NCI-H128 (cell line): ENCODE results near the gene EIF2S1.
"Not testable (repeated sequence)": the region's sequence is repeated elsewhere in the genome, so short reads cannot be mapped to it uniquely, and the experiment has no call there.

Source experiments
- DNase-seq: peaks from one replicate; lab custom pipeline; 2025; ENCODE audit not compliant: unreplicated experiment; lab: John Stamatoyannopoulos, UW

The EIF2S1 gene

DNA sequence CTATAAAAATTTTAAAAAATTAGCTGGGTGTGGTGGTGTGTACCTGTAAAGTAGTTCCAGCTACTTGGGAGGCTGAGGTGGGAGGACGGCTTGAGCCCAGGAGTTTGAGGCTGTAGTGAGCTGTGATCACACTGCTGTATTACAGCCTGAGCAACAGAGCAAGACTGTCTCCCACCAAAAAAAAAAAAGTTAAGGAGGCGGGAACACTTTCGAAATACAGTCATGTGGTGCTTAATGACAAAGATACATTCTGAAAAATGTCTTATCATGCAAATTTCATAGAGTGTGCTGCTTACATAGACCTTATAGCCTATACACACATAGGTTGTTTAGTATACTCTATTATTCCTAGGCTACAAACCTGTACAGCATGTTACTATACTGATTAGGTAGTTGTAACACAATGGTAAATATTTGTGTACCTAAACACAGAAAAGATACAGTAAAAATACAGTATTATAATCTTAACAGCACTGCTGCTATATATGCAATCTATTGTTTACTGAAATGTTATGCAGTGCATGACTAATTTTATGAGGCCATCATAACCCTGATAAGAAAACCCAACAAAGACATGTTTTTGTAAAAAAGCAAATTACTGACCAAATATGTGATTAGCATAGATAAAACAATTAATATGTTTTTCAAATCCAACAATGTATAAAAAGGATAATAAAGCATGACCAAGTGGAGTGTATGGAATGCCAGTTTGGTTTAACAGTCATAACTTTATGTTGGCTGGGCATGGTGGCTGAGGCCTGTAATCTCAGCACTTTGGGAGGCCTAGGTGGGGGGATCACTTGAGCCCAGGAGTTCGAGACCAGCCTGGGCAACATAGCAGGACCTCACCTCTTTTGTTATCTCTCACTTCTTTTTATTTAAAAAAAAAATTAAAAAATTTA lies 11.4 kb downstream of the EIF2S1 start:
- no peak for DNase-seq

GRCh38 chr14:67372833-67373232 lies 12.7 kb downstream of the EIF2S1 start:
- DNase-seq: no peak

- DNase-seq: no peak
Observed at GRCh38 chr14:67373347-67373746, 13.2 kb downstream of the EIF2S1 start.

DNA sequence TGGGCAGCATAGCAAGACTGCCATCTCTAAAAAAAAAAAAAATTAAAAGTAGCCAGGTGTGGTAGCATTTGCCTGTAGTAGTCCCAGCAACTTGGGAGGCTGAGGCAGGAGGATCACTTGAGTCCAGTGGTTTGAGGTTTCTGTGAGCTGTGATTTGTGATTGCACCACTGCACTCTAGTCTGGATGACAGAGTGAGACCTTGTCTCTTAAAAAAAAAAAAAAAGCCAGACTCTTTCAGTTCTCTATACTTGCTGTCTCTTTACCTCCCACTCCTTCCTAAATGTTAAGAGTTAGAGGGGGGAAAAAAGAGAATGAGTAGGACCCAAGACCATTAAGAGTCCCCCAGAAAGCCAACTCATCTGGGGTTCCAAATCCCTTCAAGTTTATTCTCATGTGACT lies 17.8 kb downstream of the EIF2S1 start:
- no peak for DNase-seq

GRCh38 chr14:67385120-67385519 lies 25.0 kb downstream of the EIF2S1 start:
- DNase-seq: no peak

DNA sequence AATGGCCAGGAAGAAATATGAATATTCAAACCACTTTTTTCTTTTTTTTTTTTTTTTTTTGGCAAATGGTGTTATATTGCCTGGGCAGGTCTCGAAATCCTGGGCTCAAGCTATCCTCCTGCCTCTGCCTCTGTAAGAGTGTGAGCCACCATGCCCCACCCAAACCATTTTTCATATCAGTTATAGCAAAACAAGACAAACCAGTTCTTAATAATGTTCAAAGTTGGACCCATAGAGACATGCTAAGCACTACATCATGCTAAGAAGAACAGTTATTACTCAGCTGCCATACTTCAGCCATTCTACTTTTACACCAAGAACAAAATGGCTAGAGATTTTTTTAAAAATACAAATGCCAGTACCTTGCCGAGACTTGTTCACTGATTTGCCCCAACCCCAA lies 25.5 kb downstream of the EIF2S1 start:
- no peak for DNase-seq

DNA sequence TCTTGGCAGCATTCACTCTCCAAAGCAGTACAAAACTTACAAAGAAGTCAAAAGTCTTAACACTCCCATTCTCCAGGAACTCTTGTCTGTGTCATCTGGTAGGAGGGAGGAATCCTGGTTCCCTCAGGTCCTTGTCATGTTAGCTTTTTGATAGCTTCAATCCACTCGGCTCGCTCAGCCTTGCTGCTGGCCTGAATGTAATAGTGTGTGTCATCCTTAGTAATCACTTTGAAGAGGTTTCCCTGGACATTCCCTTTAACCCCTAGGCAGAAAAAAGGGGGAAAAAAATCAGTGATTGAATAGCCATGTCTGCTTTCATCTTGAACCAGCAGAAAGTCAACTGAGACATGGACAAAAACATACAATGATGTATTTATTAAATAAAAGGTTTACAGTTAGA lies 27.1 kb downstream of the EIF2S1 start:
- DNase-seq: no peak

GRCh38 chr14:67389275-67389674 lies 29.1 kb downstream of the EIF2S1 start:
- DNase-seq: no peak

DNA sequence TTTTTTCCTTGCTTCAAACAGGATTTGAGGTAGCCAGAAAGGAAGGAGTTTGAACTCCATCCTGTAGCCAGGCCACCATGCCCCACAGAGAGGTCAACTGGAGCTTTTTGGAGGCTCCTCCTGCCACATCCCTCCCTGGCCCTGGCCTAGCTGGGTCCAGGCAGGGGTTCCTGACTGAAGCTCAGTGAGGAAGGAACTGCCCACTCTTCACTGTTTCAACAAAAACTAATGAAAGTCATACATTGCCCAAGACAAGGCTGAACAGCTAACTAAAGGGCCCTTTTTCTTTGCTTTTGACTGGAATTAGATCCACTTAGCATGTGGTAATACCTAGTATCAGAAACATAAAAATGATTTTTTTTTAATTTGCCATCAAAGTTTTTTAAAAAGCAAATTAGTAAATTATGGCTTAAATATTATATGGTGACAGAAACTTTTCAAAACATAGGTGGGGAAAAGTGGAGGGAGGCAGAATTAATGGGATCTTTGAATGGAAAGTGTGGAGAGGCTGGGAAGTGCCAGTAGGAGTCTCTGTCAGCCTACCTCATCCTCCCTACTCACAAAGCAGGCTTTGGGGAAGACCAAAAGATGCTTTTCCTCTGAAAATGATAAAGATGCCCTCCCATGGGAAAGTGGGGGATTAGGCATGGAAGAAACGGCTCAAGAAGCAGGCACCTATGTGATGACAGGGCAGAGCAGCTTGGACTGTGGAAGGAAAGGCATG lies 29.8 kb downstream of the EIF2S1 start:
- DNase-seq: no peak

- DNase-seq: no peak
Observed at GRCh38 chr14:67391268-67391667, 31.1 kb downstream of the EIF2S1 start.

DNA sequence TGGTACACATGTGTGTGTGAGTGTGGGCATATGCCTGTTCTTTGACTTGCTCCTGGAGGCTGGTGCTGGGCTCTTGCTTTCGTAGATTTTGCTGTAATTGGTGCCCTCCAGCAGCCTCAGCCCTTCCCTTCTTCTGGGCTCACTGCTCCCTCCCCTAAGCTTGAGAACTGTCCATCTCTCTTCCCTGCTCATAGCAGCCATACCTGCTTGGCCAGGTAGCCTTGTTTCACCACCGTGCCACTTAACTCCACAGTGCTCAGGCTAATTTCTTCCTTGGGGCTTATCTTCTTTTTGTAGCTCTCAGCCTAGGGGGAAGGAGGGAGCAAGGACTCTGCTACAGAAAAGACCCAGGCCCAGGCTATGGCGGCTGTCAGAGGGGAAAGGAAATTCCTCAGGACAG lies 32.0 kb downstream of the EIF2S1 start:
- DNase-seq: no peak

- DNase-seq: no peak
Observed at GRCh38 chr14:67392800-67393199, 32.7 kb downstream of the EIF2S1 start.

DNA sequence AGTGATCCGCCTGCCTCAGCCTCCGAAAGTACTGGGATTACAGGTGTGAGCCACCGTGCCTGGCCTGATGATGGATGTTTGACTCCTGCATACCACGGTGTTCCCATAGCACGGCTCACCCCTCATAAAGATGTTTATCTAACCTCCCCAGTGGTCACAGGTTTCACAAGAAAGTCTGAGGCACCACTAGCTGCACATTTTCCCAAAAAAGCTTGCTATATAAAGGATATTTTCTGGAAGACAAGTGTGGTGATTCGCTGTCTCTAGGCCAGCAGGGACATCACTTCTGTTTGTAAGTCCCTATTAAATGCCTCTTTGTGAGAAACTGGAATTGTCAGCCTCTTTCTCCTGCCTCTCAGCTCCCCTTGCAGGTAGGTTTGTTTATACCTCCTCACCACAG lies 33.6 kb downstream of the EIF2S1 start:
- no peak for DNase-seq

DNA sequence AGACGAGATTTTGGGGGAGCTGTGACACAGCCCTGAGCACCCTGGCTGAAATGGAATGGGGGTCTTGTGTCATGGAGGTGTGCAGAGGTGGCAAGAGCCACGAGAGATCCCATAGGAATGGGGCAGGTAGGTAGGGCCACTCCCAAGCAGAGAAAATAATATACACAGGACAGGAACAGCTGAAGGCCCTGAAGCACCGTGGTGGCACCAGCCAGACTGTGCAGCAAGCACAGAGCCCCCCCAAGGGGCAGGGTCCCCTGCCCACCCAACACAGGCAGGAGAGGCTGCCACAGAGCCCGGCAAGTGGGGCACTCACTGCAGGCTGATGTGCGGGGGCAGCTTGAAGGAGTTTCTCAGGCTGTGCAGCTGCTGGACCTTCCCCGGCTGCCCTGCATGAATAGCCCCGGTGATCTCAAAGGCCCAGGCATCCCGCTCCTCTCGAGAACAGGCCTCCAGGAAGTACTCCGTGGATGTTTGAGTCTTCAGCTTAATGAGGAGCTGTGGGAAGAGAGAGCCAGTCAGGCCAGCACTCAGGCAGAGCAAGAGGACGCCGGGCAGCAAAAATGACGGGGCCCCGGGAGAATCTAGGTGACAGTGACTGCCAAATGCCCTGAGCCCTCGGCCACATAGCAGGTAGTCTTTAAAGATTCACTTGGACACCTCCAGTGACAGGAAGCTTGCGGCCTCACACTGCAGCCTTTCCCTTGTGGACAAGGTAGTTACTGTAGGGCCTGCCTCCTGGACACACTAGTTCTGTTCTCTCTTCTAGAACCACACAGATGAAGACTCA lies 35.2 kb downstream of the EIF2S1 start:
- DNase-seq: no peak

- no peak for DNase-seq
Observed at GRCh38 chr14:67395876-67396189, 35.7 kb downstream of the EIF2S1 start.

- no peak for DNase-seq
Observed at GRCh38 chr14:67396381-67396970, 36.3 kb downstream of the EIF2S1 start.

DNA sequence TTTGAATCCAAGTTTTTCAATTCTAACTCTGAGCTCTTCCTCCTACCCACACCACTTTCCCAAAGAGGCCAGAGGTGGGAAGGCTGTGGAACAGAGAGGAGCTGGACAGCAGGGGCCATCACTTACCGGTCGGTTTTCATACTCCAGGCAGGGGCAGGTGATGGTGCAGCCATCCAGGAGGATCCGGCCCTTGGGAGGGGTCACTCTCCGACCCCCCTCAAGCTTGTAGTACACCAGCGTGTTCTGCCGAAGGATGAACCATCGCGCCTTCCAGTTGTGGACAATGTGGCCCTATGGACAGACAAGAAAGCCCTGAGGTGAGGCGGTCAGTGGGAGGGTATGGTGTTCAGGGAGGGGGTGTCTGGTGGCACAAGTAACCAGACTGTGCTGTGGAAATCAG lies 37.4 kb downstream of the EIF2S1 start:
- DNase-seq: no peak

GRCh38 chr14:67400434-67400833 lies 40.3 kb downstream of the EIF2S1 start:
- DNase-seq: no peak

- DNase-seq: no peak
Observed at GRCh38 chr14:67405771-67406170, 45.6 kb downstream of the EIF2S1 start.

DNA sequence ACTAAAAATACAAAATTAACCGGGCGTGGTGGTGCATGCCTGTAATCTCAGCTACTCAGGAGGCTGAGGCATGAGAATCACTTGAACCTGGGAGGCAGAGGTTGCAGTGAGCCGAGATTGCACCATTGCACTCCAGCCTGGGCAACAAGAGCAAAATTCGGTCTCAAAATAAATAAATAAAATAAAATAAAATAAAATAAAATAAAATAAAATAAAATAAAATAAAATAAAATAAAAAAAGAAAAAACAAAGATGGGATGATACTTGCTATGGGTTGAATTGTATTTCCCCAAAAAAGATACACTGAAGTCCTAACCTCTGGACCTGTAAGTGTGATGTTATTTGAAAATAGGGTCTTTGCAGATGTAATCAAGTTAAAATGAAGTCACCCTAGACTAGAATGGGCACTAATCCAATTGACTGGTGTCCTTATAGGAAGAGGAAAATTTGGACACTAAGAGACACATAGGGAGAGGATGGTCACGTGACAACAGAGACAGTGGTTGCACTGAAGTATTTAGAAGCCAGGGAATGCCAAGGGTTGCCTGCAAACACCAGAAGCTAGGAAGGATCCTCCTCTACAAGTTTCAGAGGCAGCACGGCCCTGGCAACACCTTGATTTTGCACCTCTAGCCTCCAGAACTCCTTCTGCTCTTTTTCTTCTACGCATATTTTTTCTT lies 48.1 kb downstream of the EIF2S1 start:
- not testable (repeated sequence) for DNase-seq

DNA sequence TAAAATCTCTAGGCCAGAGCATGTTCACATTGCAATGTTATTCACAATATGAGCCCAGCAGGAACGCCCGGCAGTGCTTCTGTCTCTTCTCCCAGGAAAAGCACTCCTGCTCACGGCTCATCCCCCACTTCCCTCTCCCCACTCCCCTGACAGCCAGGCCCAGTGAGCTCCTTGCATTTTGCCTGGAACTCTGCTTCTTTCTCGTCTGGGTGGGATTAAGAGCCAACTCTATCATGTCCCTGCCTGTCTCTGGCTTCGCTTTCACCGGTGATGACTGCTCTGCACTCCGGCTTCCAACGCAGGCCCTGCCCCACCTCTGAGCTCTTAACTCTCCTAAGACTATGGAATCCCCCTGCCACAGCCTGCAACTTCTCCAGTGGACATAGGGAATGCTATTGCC lies 49.3 kb downstream of the EIF2S1 start:
- DNase-seq: no peak
